ENCODE measurements around the gene MMP24. TPM values are rescaled to one million over a fixed set of nuclear protein-coding genes. Genes with fewer than 3 reads are reported as not detected.

Gene MMP24
- total and polyA plus RNA-seq, 2 experiments from 2014 or later: 2.0 to 27.3 TPM

- TF ChIP-seq REST (IDR thresholded peaks at IDR 0.05; ENCODE audit: unreplicated experiment) (no peak), EZH2phosphoT487 (IDR thresholded peaks at IDR 0.05; ENCODE audit: unreplicated experiment) (no peak), ETS1 (IDR thresholded peaks at IDR 0.05) (no peak), CREB1 (CRISPR knock-in tag; IDR thresholded peaks at IDR 0.05; ENCODE audit: low read depth) (no peak), EZH2 (IDR thresholded peaks at IDR 0.05; ENCODE audit: low read depth, unreplicated experiment) (no peak)
Measured at GRCh38 chr20:35274172-35275092, 47.9 kb downstream of the MMP24 start (continued).

- Mint-ChIP-seq H3K4me3 (0 out of 3 replicates have a peak overlapping the region, but pooled peaks have one; percentile 86), H3K9me3 (no peaks in the 10 kb centered on the region; the same call in 2 of the 3 replicates), H3K4me1 (peaks cover 14% of the 10 kb centered on the region), H3K36me3 (ENCODE audit: low read depth) (peaks cover 28% of the 10 kb centered on the region), H3K27me3 (ENCODE audit: insufficient read depth, low read depth, poor library complexity) (peaks cover 38% of the 10 kb centered on the region), H3K27ac (no peak overlapping the region)
- Histone ChIP-seq H4K20me1 (replicated peaks; ENCODE audit: insufficient read depth) (0 out of 2 replicates have a peak, but pooled peaks cover 3% of the 10 kb centered on the region), H3K4me1 (ENCODE audit: insufficient read depth) (peaks cover 11% of the 10 kb centered on the region; the same call in 1 of the 2 replicates), H3K27ac (ENCODE audit: low read depth) (0 out of 2 replicates have a peak overlapping the region, but pooled peaks have one; percentile 55), H2AFZ (no peak overlapping the region), H3K4me3 (no peak overlapping the region), H3K27me3 (ENCODE audit: insufficient read depth) (no peaks in the 10 kb centered on the region), H3K79me2 (replicated peaks; ENCODE audit: insufficient read depth) (0 out of 2 replicates have a peak, but pooled peaks cover 7% of the 10 kb centered on the region), H3K36me3 (ENCODE audit: insufficient read depth) (peaks cover 4% of the 10 kb centered on the region; the same call in 1 of the 2 replicates), H3K4me2 (no peak overlapping the region; the same call in 1 of the 2 replicates), H3F3A (replicated peaks; ENCODE audit: low read depth) (peaks cover 30% of the 10 kb centered on the region), H3K9me2 (ENCODE audit: insufficient read depth) (no peaks in the 10 kb centered on the region)
- ATAC-seq: no peak
- DNase-seq (ENCODE audit: low spot score): no peak
- TF ChIP-seq EZH2phosphoT487 (IDR thresholded peaks at IDR 0.05; ENCODE audit: unreplicated experiment) (no peak), CREB1 (CRISPR knock-in tag; IDR thresholded peaks at IDR 0.05; ENCODE audit: low read depth) (no peak), ZNF331 (CRISPR knock-in tag; IDR thresholded peaks at IDR 0.05; ENCODE audit: low read depth) (no peak), REST (IDR thresholded peaks at IDR 0.05; ENCODE audit: unreplicated experiment) (no peak), ZNF114 (CRISPR knock-in tag; IDR thresholded peaks at IDR 0.05) (no peak), POLR2AphosphoS5 (IDR thresholded peaks at IDR 0.05; ENCODE audit: low read depth) (no peak)
Measured at GRCh38 chr20:35275741-35276251, 49.3 kb downstream of the MMP24 start.

Data from GM23338 (cell line).